Lung (tissue), 12 donors: ENCODE measurements around the gene SLC41A1. TPM values are rescaled to one million over a fixed set of nuclear protein-coding genes. Genes with fewer than 3 reads are reported as not detected.

ENCODE experiments used
- ATAC-seq: fragments of 200-7000 bp; cut with Tn5 transposase; one replicate; pipeline ENCODE4 v1.9.1; 2020; ENCODE audit warnings: moderate number of reproducible peaks; ENCODE audit not compliant: insufficient read depth, low FRiP score
- DNase-seq, 3 donors: peaks; one replicate each; pipeline ENCODE4 v3.0.0-alpha.2; 2013 to 2017
- H3K27ac ChIP-seq, 2 donors: one replicate each; pipeline ENCODE4 v1.5.1; 2013; ENCODE audit warnings: mild to moderate bottlenecking in 2 of 2, moderate library complexity in 2 of 2, control low read depth in 1 of 2, inconsistent platforms in 1 of 2, low read depth in 1 of 2, low read length in 1 of 2
- H3K27me3 ChIP-seq, 3 donors: one replicate each; pipeline ENCODE4 v1.5.1; 2013; ENCODE audit warnings: low read length in 2 of 3; ENCODE audit not compliant: control insufficient read depth in 3 of 3, insufficient read depth in 3 of 3
- H3K36me3 ChIP-seq, 4 donors: one replicate each; pipeline ENCODE4 v1.5.1; 2013; ENCODE audit warnings: low read length in 4 of 4, mild to moderate bottlenecking in 1 of 4, moderate library complexity in 1 of 4; ENCODE audit not compliant: control insufficient read depth in 4 of 4, insufficient read depth in 4 of 4
- H3K4me1 ChIP-seq, 5 donors: one replicate each; pipeline ENCODE4 v1.5.1; 2013; ENCODE audit warnings: low read length in 5 of 5, mild to moderate bottlenecking in 2 of 5, moderate library complexity in 1 of 5; ENCODE audit not compliant: control insufficient read depth in 5 of 5, insufficient read depth in 5 of 5
- H3K4me3 ChIP-seq: one replicate; pipeline ENCODE4 v1.5.1; 2013; ENCODE audit warnings: mild to moderate bottlenecking, control low read depth, moderate library complexity
- H3K9ac ChIP-seq, 2 donors: one replicate each; pipeline ENCODE4 v1.5.1; 2013; ENCODE audit warnings: low read length in 2 of 2, control low read depth in 1 of 2; ENCODE audit not compliant: insufficient read depth in 1 of 2
- H3K9me3 ChIP-seq, 4 donors: one replicate each; pipeline ENCODE4 v1.5.1; 2013; ENCODE audit warnings: low read length in 3 of 4, mild to moderate bottlenecking in 1 of 4, moderate library complexity in 1 of 4; ENCODE audit not compliant: control insufficient read depth in 4 of 4, insufficient read depth in 3 of 4
- CTCF ChIP-seq: IDR thresholded peaks from 2 replicates; pipeline ENCODE4 v1.5.1; 2012; ENCODE audit warnings: mild to moderate bottlenecking; ENCODE audit errors: control extremely low read depth, extremely low read depth
- WGBS, 2 donors: extraction: QIAGEN DNeasy Blood & Tissue Kit; methylation state at CpG; one replicate each; pipeline ENCODE4 v1.1.7; 2013; 5-methylcytosine and 5-hydroxymethylcytosine counted together
- polyA plus RNA-seq, 2 donors: library from polyadenylated mRNA; stranded (reverse); fragments of 200-250 nt; gene quantifications; one replicate each; pipeline ENCODE4 v1.2.1, GENCODE V29; 2013
- total RNA-seq, 2 donors: library from RNA; depleted of rRNA in 1 of 2; stranded (reverse); fragments of >200 nt in 1 of 2; gene quantifications; one replicate each; pipeline ENCODE4 v1.2.1, GENCODE V29; 2014 to 2021
- donor health status: control.
- donor health status: control.
- donor health status: Bipolar disorder and iron deficiency.
- donor health status: healthy.
- donor health status: DM: yes; HTN: yes; CAD: no.

SLC41A1 gene
- total and polyA plus RNA-seq, 4 donors, result 11.8 to 26.9 (median 22.4) TPM

- TF ChIP-seq CTCF, result no peak
- Histone ChIP-seq H3K4me1 (peaks cover 0 to 6% (median 4%) of the 10 kb centered on the region in 5 donors), H3K9me3 (peaks cover 0 to 1% (median 0%) of the 10 kb centered on the region in 4 donors), H3K27ac (peak within 1 kb of the TSS in 1 of 2 donors; percentile 73), H3K36me3 (peaks cover 0 to 2% (median 0%) of the 10 kb centered on the region in 4 donors), H3K4me3 (peak within 1 kb of the TSS; percentile 83), H3K9ac (peak within 1 kb of the TSS in 1 of 2 donors; percentile 4), H3K27me3 (peaks cover 0 to 23% (median 20%) of the 10 kb centered on the region in 3 donors)
- ATAC-seq (peak; percentile 95), DNase-seq (peak; percentile 81 to 84 (median 82))
- 1% methylated on average over 40 of the region's 40 CpGs for WGBS, 2 donors
Observed at GRCh38 chr1:205775015-205775716, 37.8 kb downstream of the SLC41A1 start, which contains the start of gene RAB29. Gene RAB29, minus strand, starts transcription at chr1:205775482. Its CDS starts 526 bp downstream, at chr1:205774956.

- DNase-seq (peak in 1 of 3 donors; percentile 6), ATAC-seq (no peak)
- Histone ChIP-seq H3K4me1 (peaks cover 0 to 9% (median 5%) of the 10 kb centered on the region in 5 donors), H3K9ac (peak overlapping the region in 1 of 2 donors; percentile 4), H3K27ac (peak overlapping the region in 1 of 2 donors; percentile 73), H3K36me3 (peaks cover 0 to 4% (median 0%) of the 10 kb centered on the region in 4 donors), H3K9me3 (peaks cover 0 to 1% (median 0%) of the 10 kb centered on the region in 4 donors), H3K27me3 (peaks cover 0 to 23% (median 20%) of the 10 kb centered on the region in 3 donors), H3K4me3 (peak overlapping the region; percentile 83)
- WGBS, 2 donors, result 13 to 14% methylated on average over 36 of the region's 36 CpGs
- no peak for TF ChIP-seq CTCF
Observed at GRCh38 chr1:205774198-205775014, 38.6 kb downstream of the SLC41A1 start.

GRCh38 chr1:205772607-205773032 lies 40.4 kb downstream of the SLC41A1 start:
- ATAC-seq, result no peak
- WGBS, 2 donors, result 82 to 86% methylated on average over 2 of the region's 2 CpGs
- peaks cover 0 to 6% (median 0%) of the 10 kb centered on the region in 4 donors for H3K36me3 ChIP-seq
- H3K27me3 ChIP-seq, result peaks cover 0 to 23% (median 18%) of the 10 kb centered on the region in 3 donors
- H3K9ac ChIP-seq, result no peak overlapping the region
- no peak overlapping the region for H3K27ac ChIP-seq
- TF ChIP-seq CTCF, result no peak
- no peak for DNase-seq
- H3K4me3 ChIP-seq, result no peak overlapping the region
- peaks cover 0 to 1% (median 0%) of the 10 kb centered on the region in 4 donors for H3K9me3 ChIP-seq
- peaks cover 0 to 9% (median 5%) of the 10 kb centered on the region in 5 donors for H3K4me1 ChIP-seq
